Neuronal stem cell (in vitro differentiated cells): ENCODE results near the gene KBTBD4. TPM values are rescaled to one million over a fixed set of nuclear protein-coding genes. Genes with fewer than 3 reads are reported as not detected.

ENCODE experiments used
- DNase-seq: peaks from one replicate; pipeline ENCODE4 v3.0.0-alpha.2; 2013; ENCODE audit warnings: low spot score
- H2AFZ ChIP-seq: one replicate; pipeline ENCODE4 v1.6.1; 2013; ENCODE audit warnings: mild to moderate bottlenecking, low read length, inconsistent platforms
- H2AK5ac ChIP-seq: 2 replicates; pipeline ENCODE4 v1.6.1; 2013; ENCODE audit warnings: low read depth, mild to moderate bottlenecking, inconsistent platforms, low read length, moderate library complexity, mixed read lengths
- H2BK120ac ChIP-seq: 2 replicates; pipeline ENCODE4 v1.6.1; 2013; ENCODE audit warnings: low read depth, mild to moderate bottlenecking, inconsistent platforms, low read length, moderate library complexity, mixed read lengths
- H2BK12ac ChIP-seq: one replicate; pipeline ENCODE4 v1.6.1; 2013; ENCODE audit warnings: low read length, inconsistent platforms
- H2BK15ac ChIP-seq: 2 replicates; pipeline ENCODE4 v1.6.1; 2013; ENCODE audit warnings: mild to moderate bottlenecking, low read length, inconsistent platforms, mixed read lengths
- H2BK5ac ChIP-seq: one replicate; pipeline ENCODE4 v1.6.1; 2013; ENCODE audit warnings: inconsistent platforms, mild to moderate bottlenecking, low read length, moderate library complexity
- H3K14ac ChIP-seq: one replicate; pipeline ENCODE4 v1.6.1; 2013; ENCODE audit warnings: low read length, inconsistent platforms
- H3K18ac ChIP-seq: 2 replicates; pipeline ENCODE4 v1.6.1; 2013; ENCODE audit warnings: low read length, inconsistent platforms
- H3K23ac ChIP-seq: 2 replicates; pipeline ENCODE4 v1.6.1; 2013; ENCODE audit warnings: low read depth, mild to moderate bottlenecking, mixed read lengths, low read length, inconsistent platforms; ENCODE audit not compliant: poor library complexity
- H3K27ac ChIP-seq: replicated peaks from 3 replicates; pipeline ENCODE4 v1.5.1; 2013; ENCODE audit warnings: low read length, inconsistent platforms
- H3K27me3 ChIP-seq, 3 experiments: 2 replicates each; pipeline ENCODE4 v1.6.1; 2013; ENCODE audit warnings: low read length in 3 of 3, mild to moderate bottlenecking in 2 of 3, inconsistent platforms in 1 of 3, low read depth in 1 of 3, mixed read lengths in 1 of 3, moderate library complexity in 1 of 3; ENCODE audit not compliant: control insufficient read depth in 3 of 3, insufficient read depth in 3 of 3
- H3K36me3 ChIP-seq, 2 donors: replicated peaks in 1 of 2; 2 replicates each; pipeline ENCODE4 v1.6.1; 2013; ENCODE audit warnings: low read length in 2 of 2; ENCODE audit not compliant: control insufficient read depth in 2 of 2, insufficient read depth in 2 of 2
- H3K4ac ChIP-seq: 2 replicates; pipeline ENCODE4 v1.6.1; 2013; ENCODE audit warnings: inconsistent platforms, mild to moderate bottlenecking, low read length, moderate library complexity
- H3K4me1 ChIP-seq, 2 donors: 1 replicate in 1 of 2; 2 replicates in 1 of 2; pipeline ENCODE4 v1.6.1; 2013; ENCODE audit warnings: low read length in 2 of 2, low read depth in 1 of 2; ENCODE audit not compliant: control insufficient read depth in 2 of 2, insufficient read depth in 1 of 2
- H3K4me2 ChIP-seq: one replicate; pipeline ENCODE4 v1.6.1; 2013; ENCODE audit warnings: mild to moderate bottlenecking, low read length, inconsistent platforms; ENCODE audit not compliant: insufficient read depth, poor library complexity, severe bottlenecking
- H3K4me3 ChIP-seq, 2 donors: 2 replicates each; pipeline ENCODE4 v1.5.1; 2013; ENCODE audit warnings: low read length in 2 of 2, mild to moderate bottlenecking in 2 of 2, inconsistent platforms in 1 of 2, moderate library complexity in 1 of 2
- H3K79me1 ChIP-seq: one replicate; pipeline ENCODE4 v1.6.1; 2013; ENCODE audit warnings: low read depth, mild to moderate bottlenecking, inconsistent platforms, low read length, moderate library complexity
- H3K9ac ChIP-seq: one replicate; pipeline ENCODE4 v1.6.1; 2013; ENCODE audit warnings: mild to moderate bottlenecking, low read depth, low read length, inconsistent platforms; ENCODE audit not compliant: poor library complexity
- H3K9me3 ChIP-seq, 2 donors: replicated peaks in 1 of 2; 2 replicates each; pipeline versions ENCODE3 to v1.6.1; 2013; ENCODE audit warnings: low read length in 2 of 2, mild to moderate bottlenecking in 2 of 2, inconsistent platforms in 1 of 2, low read depth in 1 of 2, mixed read lengths in 1 of 2, moderate library complexity in 1 of 2; ENCODE audit not compliant: control insufficient read depth in 2 of 2, insufficient read depth in 1 of 2
- H4K8ac ChIP-seq: one replicate; pipeline ENCODE4 v1.6.1; 2013; ENCODE audit warnings: low read depth, mild to moderate bottlenecking, inconsistent platforms, low read length, moderate library complexity
- H4K91ac ChIP-seq: one replicate; pipeline ENCODE4 v1.6.1; 2013; ENCODE audit warnings: low read length, low read depth, mild to moderate bottlenecking, inconsistent platforms; ENCODE audit not compliant: poor library complexity
- WGBS, 2 donors: extraction: QIAGEN DNeasy Blood & Tissue Kit; methylation state at CpG; one replicate each; pipeline ENCODE4 v1.1.7; 2013; ENCODE audit warnings: missing lambda C conversion rate in 2 of 2, mixed read lengths in 1 of 2; ENCODE audit not compliant: insufficient read length in 2 of 2, insufficient replicate concordance in 1 of 2; ENCODE audit errors: extremely low coverage in 2 of 2; 5-methylcytosine and 5-hydroxymethylcytosine counted together
- polyA plus RNA-seq, 2 experiments: library from polyadenylated mRNA; stranded (reverse); fragments of 200-250 nt; gene quantifications; one replicate each; pipeline ENCODE4 v1.2.3, GENCODE V29; 2013

KBTBD4 gene
- polyA plus RNA-seq (2013, experiment 1 of 2) = 7.3 TPM
- 6.9 TPM for polyA plus RNA-seq (2013, experiment 2 of 2)

- Histone ChIP-seq H3K14ac (peak within 1 kb of the TSS; percentile 97), H2BK15ac (peak within 1 kb of the TSS; percentile 44), H2BK120ac (peak within 1 kb of the TSS; percentile 81), H2BK12ac (peak within 1 kb of the TSS; percentile 82), H3K9me3 (peaks cover 1 to 2% of the 10 kb centered on the region in 2 donors), H3K79me1 (peaks cover 12% of the 10 kb centered on the region), H3K4me1 (peaks cover 12 to 18% of the 10 kb centered on the region in 2 donors), H4K91ac (peak within 1 kb of the TSS; percentile 81), H3K23ac (peak within 1 kb of the TSS; percentile 95), H3K4ac (peak within 1 kb of the TSS; percentile 71), H4K8ac (no peak within 1 kb of the TSS), H3K9ac (peak within 1 kb of the TSS; percentile 99), H3K36me3 (peaks cover 31 to 71% of the 10 kb centered on the region in 2 donors), H2BK5ac (peak within 1 kb of the TSS; percentile 85), H3K27ac (peak within 1 kb of the TSS; percentile 94), H2AFZ (peak within 1 kb of the TSS; percentile 94), H3K27me3 (no peaks in the 10 kb centered on the region), H2AK5ac (peak within 1 kb of the TSS; percentile 17), H3K4me3 (peak within 1 kb of the TSS; percentile 89 to 95), H3K4me2 (peak within 1 kb of the TSS; percentile 70), H3K18ac (peak within 1 kb of the TSS; percentile 99)
- no CpG with 5 or more reads among the region's 72 CpGs for WGBS, 2 donors
- peak; percentile 94 for DNase-seq
Observed at GRCh38 chr11:47578524-47579494, at the start of gene KBTBD4, which contains the start of gene NDUFS3. Gene KBTBD4, minus strand, starts transcription at chr11:47578970. Its CDS starts 19 bp downstream, at chr11:47578951. Gene NDUFS3, plus strand, starts transcription at chr11:47579074. Its CDS starts 18 bp downstream, at chr11:47579092.

DNA sequence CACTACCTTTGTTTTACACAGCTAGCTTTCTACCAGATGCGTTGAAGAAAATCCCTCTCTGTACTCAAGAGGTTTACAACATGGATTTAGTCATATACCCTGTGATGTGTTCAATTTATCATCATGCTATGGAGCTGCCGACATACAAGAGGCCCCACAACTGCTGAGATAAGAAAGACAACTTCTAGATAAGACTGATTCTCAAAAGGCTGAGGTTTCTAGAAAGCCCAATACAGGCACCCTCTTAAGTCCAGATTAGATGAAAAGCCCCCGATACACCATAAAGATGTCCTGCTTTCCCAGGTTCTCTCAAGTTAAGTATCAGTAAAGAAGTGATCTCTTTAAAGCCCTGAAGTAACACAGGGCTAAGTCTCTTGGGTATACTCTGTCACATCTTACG, 49.3 kb upstream of the KBTBD4 start:
- no CpG with 5 or more reads among the region's 4 CpGs for WGBS, 2 donors

GRCh38 chr11:47626234-47626633, 47.5 kb upstream of the KBTBD4 start:
- no peaks in the 10 kb centered on the region for H3K27me3 ChIP-seq
- no peak for DNase-seq
- H2BK120ac ChIP-seq = no peak overlapping the region
- H3K14ac ChIP-seq = no peak overlapping the region
- no peak overlapping the region for H2AK5ac ChIP-seq
- H3K18ac ChIP-seq = no peak overlapping the region
- no peak overlapping the region for H3K4me3 ChIP-seq
- no peak overlapping the region for H3K9ac ChIP-seq
- no peak overlapping the region for H2BK15ac ChIP-seq
- H4K8ac ChIP-seq = no peak overlapping the region
- H3K27ac ChIP-seq = no peak overlapping the region
- H4K91ac ChIP-seq = no peak overlapping the region
- H3K36me3 ChIP-seq = peaks cover 24 to 96% of the 10 kb centered on the region in 2 donors
- H2BK5ac ChIP-seq = no peak overlapping the region
- H3K4me2 ChIP-seq = no peak overlapping the region
- H3K9me3 ChIP-seq = no peaks in the 10 kb centered on the region
- no peak overlapping the region for H3K4ac ChIP-seq
- no peak overlapping the region for H3K23ac ChIP-seq
- H2AFZ ChIP-seq = no peak overlapping the region
- H3K4me1 ChIP-seq = no peaks in the 10 kb centered on the region
- H2BK12ac ChIP-seq = no peak overlapping the region
- WGBS, 2 donors = no CpG with 5 or more reads among the region's 8 CpGs
- H3K79me1 ChIP-seq = no peaks in the 10 kb centered on the region

More for the DNA sequence above, 49.3 kb upstream of the KBTBD4 start:
- H3K18ac ChIP-seq = no peak overlapping the region
- no peaks in the 10 kb centered on the region for H3K4me1 ChIP-seq
- no peak overlapping the region for H3K4me2 ChIP-seq
- no peak overlapping the region for H3K4me3 ChIP-seq
- H3K14ac ChIP-seq = no peak overlapping the region
- no peaks in the 10 kb centered on the region for H3K9me3 ChIP-seq
- no peak overlapping the region for H2BK15ac ChIP-seq
- H3K23ac ChIP-seq = no peak overlapping the region
- H4K91ac ChIP-seq = no peak overlapping the region
- no peak overlapping the region for H2AK5ac ChIP-seq
- no peak overlapping the region for H2BK120ac ChIP-seq
- no peak overlapping the region for H2AFZ ChIP-seq
- H3K36me3 ChIP-seq = peaks cover 26 to 89% of the 10 kb centered on the region in 2 donors
- no peak overlapping the region for H4K8ac ChIP-seq
- DNase-seq = no peak
- H3K27me3 ChIP-seq = no peaks in the 10 kb centered on the region
- no peak overlapping the region for H3K4ac ChIP-seq
- H3K79me1 ChIP-seq = no peaks in the 10 kb centered on the region
- no peak overlapping the region for H3K9ac ChIP-seq
- H3K27ac ChIP-seq = no peak overlapping the region
- H2BK12ac ChIP-seq = no peak overlapping the region
- no peak overlapping the region for H2BK5ac ChIP-seq

GRCh38 chr11:47620836-47621378, 42.1 kb upstream of the KBTBD4 start:
- Histone ChIP-seq H3K36me3 (peaks cover 22 to 90% of the 10 kb centered on the region in 2 donors), H3K79me1 (no peaks in the 10 kb centered on the region), H3K9ac (no peak overlapping the region), H3K4ac (no peak overlapping the region), H3K23ac (no peak overlapping the region), H3K27ac (no peak overlapping the region), H2BK12ac (no peak overlapping the region), H3K14ac (no peak overlapping the region), H2AK5ac (no peak overlapping the region), H3K18ac (no peak overlapping the region), H4K8ac (no peak overlapping the region), H4K91ac (no peak overlapping the region), H2BK5ac (no peak overlapping the region), H3K4me3 (no peak overlapping the region), H3K4me1 (no peaks in the 10 kb centered on the region), H2AFZ (no peak overlapping the region), H3K27me3 (no peaks in the 10 kb centered on the region), H2BK15ac (no peak overlapping the region), H2BK120ac (no peak overlapping the region), H3K9me3 (no peaks in the 10 kb centered on the region), H3K4me2 (no peak overlapping the region)
- no peak for DNase-seq
- no CpG with 5 or more reads among the region's 2 CpGs for WGBS, 2 donors
